ENCODE data around the gene MCOLN3. TPM values are rescaled to one million over a fixed set of nuclear protein-coding genes. Genes with fewer than 3 reads are reported as not detected.
"Not testable (repeated sequence)": the region's sequence is repeated elsewhere in the genome, so short reads cannot be mapped to it uniquely, and the experiment has no call there.

MCOLN3 gene
- total RNA-seq, 1 donor from 2014 or later = not detected

DNA sequence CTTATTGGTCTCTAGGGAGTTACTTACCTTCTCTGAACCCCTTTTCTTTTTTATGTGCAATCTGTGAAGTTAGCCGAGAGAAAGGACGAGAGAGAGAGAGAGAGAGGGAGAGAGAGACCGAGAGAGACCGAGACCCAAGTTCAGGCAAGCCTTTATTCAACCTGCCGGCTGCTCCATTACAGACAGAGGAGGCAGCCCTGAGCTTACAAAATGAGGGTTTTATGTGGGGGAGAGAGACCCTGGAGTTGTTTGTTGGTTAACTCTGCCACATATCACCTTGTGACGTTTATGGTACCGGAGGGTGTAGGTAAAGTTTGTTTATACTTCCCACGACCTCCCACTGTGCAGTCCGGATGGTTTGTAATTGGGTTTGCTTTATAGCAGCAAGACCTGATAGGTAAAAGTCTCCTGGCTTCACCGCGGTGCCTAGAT, 1.5 kb upstream of the MCOLN3 start:
- DNase-seq (ENCODE audit: extremely low read depth, low read depth, low spot score) = no peak

- DNase-seq (ENCODE audit: extremely low read depth, low read depth, low spot score) = no peak
These were observed 616 bp downstream of the MCOLN3 start for GRCh38 chr1:85047472-85048295.

- no peak for DNase-seq (ENCODE audit: extremely low read depth, low read depth, low spot score)
These were observed 1.2 kb downstream of the MCOLN3 start for GRCh38 chr1:85047144-85047471.

- DNase-seq (ENCODE audit: extremely low read depth, low read depth, low spot score) = no peak
These were observed 5.9 kb downstream of the MCOLN3 start for GRCh38 chr1:85042413-85042812.

DNA sequence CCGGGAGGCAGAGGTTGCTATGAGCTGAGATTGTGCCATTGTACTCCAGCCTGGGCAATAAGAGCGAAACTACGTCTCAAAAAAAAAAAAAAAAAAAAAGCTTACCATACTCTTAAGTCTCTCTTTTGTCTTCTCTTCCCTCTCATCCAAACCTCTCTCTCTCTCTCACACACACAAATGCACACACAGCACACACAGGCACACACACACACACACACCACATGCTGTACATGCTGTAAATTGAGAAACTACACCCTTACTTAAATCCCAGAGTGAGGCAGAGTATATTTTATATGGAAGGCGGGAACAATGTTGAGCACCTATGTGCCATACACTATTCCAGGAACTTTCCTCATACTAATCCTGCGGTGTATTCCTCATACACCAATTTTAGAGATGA, 6.5 kb downstream of the MCOLN3 start:
- DNase-seq (ENCODE audit: extremely low read depth, low read depth, low spot score) = no peak

GRCh38 chr1:85033221-85033620, 15.1 kb downstream of the MCOLN3 start:
- no peak for DNase-seq (ENCODE audit: extremely low read depth, low read depth, low spot score)

- DNase-seq (ENCODE audit: extremely low read depth, low read depth, low spot score) = no peak
These were observed 17.8 kb downstream of the MCOLN3 start for GRCh38 chr1:85030536-85030935.

- no peak for DNase-seq (ENCODE audit: extremely low read depth, low read depth, low spot score)
These were observed 20.1 kb downstream of the MCOLN3 start for GRCh38 chr1:85028151-85028550.

DNA sequence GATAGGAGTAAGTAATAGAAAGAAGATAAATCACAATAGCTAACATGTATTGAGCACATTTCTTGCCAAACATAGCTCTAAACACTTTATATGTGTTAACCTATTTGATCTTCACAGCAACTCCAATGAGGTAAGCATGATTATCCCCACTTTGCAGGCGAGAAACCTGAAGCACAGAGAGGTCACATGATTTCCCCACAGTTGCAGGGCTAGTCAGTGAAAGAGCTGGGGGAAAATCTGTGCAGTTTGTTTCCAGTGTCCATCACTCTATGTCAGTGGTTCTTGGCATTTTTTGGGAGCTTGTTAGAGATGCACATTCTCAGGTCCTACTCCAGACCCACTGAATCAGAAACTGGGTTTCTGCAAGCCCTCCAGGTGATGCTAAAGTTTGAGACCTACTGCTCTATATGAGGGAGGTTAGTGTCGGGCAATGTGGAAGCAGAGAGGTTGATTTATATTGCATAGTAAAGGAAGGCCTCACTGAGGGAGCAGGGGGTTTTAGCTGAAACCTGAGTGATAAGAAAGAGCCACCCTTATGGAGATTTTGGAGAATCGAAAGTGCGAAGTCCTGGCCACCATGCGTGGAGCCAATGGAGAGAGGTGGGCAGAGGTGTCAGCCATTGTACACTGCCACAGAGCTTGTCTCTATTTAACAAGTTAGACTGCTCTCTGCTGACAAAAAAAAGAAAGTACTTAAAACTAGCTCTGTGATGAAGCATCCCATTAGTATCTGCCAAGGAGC, 20.9 kb downstream of the MCOLN3 start:
- DNase-seq (ENCODE audit: extremely low read depth, low read depth, low spot score) = no peak

- no peak for DNase-seq (ENCODE audit: extremely low read depth, low read depth, low spot score)
These were observed 22.4 kb downstream of the MCOLN3 start for GRCh38 chr1:85025940-85026339.

GRCh38 chr1:85024736-85025135, 23.6 kb downstream of the MCOLN3 start:
- no peak for DNase-seq (ENCODE audit: extremely low read depth, low read depth, low spot score)

DNA sequence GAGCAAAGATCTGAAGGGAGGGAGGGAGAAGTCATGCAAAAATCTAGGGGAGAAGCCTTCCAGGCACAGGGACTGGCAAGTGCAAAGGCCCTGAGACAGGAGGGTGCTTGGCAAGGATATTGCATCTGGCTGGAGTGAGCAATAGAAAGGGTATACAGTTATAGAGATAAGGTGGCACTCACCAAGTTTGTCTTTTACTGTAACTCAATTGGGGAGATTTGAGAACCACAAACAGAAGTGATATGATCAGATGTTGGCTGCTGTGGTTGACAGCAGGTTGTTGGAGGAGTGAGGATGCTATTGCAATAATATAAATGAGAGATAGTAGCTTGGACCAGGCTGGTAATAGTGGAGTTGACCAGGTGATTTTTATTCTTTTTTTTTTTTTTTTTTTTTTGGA, 25.6 kb downstream of the MCOLN3 start:
- DNase-seq (ENCODE audit: extremely low read depth, low read depth, low spot score) = no peak

- no peak for DNase-seq (ENCODE audit: extremely low read depth, low read depth, low spot score)
These were observed 28.3 kb downstream of the MCOLN3 start for GRCh38 chr1:85019994-85020393.

- no peak for DNase-seq (ENCODE audit: extremely low read depth, low read depth, low spot score)
These were observed 32.5 kb downstream of the MCOLN3 start for GRCh38 chr1:85015826-85016225.

- not testable (repeated sequence) for DNase-seq (ENCODE audit: extremely low read depth, low read depth, low spot score)
These were observed 42.7 kb downstream of the MCOLN3 start for GRCh38 chr1:85005641-85006040.

DNA sequence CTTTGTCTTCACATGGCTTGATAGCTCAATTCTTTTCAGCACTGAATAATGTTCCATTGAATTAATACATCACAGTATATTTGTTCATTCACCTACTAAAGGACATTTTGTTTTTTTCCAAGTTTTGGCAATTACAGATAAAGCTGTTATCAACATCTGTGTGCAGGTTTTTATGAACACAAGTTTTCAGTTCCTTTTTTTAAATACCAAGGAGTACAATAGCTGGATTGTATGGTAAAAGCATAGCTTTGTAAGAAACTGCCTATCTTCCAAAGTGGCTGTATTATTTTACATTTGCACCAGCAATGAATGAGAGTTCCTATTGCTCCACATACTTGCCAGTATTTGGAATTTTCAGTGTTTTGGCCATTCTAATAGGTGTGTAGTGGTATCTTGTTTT, 46.6 kb downstream of the MCOLN3 start:
- DNase-seq (ENCODE audit: extremely low read depth, low read depth, low spot score) = no peak

DNA sequence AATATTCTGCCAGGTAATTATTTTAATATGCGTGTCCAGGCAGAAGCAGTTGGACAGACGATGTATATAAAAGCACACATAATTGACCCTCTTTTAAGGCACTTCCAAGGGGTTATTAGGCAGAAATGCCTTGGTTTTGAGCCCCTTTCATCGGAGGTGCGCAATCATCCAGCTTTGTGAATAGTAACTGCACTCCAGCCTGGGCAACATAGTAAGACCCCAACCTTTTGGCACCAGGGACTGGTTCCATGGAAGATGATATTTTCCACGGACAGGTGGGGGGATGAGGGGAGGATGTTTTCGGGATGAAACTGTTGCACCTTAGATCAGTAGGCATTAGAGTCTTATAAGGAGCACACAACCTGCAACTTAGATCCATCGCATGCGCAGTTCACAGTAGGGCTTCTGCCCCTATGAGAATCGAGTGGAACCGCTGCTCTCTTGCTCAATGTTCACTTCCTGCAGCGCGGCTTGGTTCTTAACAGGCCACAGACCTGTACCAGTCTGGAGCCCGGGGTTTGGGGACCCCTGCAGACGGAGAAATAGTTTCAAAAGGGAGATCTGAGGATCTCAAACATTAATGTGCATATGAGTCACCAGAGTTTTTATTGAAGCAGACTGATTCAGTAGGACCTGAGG, 49.5 kb downstream of the MCOLN3 start:
- DNase-seq (ENCODE audit: extremely low read depth, low read depth, low spot score) = no peak

- no peak for DNase-seq (ENCODE audit: extremely low read depth, low read depth, low spot score)
These were observed 50.4 kb downstream of the MCOLN3 start for GRCh38 chr1:84997667-84998600.

GRCh38 chr1:84996846-84997666, 51.2 kb downstream of the MCOLN3 start, which contains the start of gene MCOLN2:
TSS of gene MCOLN2 (minus strand) at chr1:84997113. CDS start at chr1:84996872, 241 bp downstream.
- DNase-seq (ENCODE audit: extremely low read depth, low read depth, low spot score) = no peak
